Pericardium fibroblast (primary cell): ENCODE results near the gene KCNH8. TPM values are rescaled to one million over a fixed set of nuclear protein-coding genes. Genes with fewer than 3 reads are reported as not detected.

ENCODE experiments used
- total RNA-seq: library from RNA; depleted of rRNA; stranded (reverse); fragments of >200 nt; gene quantifications from 2 replicates; pipeline ENCODE4 v1.2.3, GENCODE V29; 2015

KCNH8 gene
- total RNA-seq, result not detected in 2 replicates

GRCh38 chr3:19147905-19148767, at the start of gene KCNH8:
TSS of gene KCNH8 (plus strand) at chr3:19148510. CDS start at chr3:19148720, 210 bp downstream.

